AG04449 (cell line): ENCODE data around the gene C10orf90.

Experiments
- CTCF ChIA-PET: fragments of 350-600 bp; formaldehyde crosslinking; extraction: SDS; loops from one replicate; lab custom pipeline; 2021; ENCODE audit warnings: antibody characterized with exemption; lab: Yijun Ruan, JAX
- POLR2A ChIA-PET: fragments of 400-600, 350-600 bp; formaldehyde crosslinking; extraction: SDS; loops from one replicate; lab custom pipeline; 2020; ENCODE audit warnings: antibody characterized with exemption, inconsistent platforms; lab: Yijun Ruan, JAX
- DNase-seq: peaks from one replicate; pipeline ENCODE4 v3.0.0-alpha.2; 2010; ENCODE audit warnings: low read depth, low spot score
- H3K4me3 ChIP-seq: 2 replicates; pipeline ENCODE4 v1.5.1; 2011; ENCODE audit warnings: low read depth, mild to moderate bottlenecking, control low read depth, low read length
- TF ChIP-seq, protein P1 (sequence below): IDR thresholded peaks from one replicate; pipeline ENCODE4 v1.5.1; 2011; ENCODE audit warnings: mild to moderate bottlenecking, moderate library complexity, low read length, control low read depth, inconsistent platforms; ENCODE audit not compliant: insufficient read depth; ENCODE audit errors: missing control alignments

C10orf90 gene

DNA sequence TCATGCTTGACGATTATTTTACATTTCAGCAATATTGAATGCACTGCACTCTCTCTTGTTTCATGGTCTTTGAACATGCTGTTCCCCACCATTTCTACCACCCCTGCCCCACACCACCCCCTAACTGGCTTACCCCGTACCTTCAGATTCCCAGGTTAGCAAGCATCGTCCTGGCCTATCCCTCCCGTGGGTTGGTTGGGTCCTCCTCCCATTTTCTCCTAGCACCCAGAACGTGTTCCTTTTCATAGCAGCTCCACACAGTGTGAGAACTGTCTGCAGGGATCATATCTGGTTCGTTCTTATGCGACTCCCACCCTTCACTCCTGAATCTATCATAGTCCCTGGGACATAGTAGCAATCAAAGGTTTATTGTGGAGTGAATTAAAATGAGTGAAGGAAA, 48.6 kb downstream of the C10orf90 start:
- TF ChIP-seq, protein P1, sequence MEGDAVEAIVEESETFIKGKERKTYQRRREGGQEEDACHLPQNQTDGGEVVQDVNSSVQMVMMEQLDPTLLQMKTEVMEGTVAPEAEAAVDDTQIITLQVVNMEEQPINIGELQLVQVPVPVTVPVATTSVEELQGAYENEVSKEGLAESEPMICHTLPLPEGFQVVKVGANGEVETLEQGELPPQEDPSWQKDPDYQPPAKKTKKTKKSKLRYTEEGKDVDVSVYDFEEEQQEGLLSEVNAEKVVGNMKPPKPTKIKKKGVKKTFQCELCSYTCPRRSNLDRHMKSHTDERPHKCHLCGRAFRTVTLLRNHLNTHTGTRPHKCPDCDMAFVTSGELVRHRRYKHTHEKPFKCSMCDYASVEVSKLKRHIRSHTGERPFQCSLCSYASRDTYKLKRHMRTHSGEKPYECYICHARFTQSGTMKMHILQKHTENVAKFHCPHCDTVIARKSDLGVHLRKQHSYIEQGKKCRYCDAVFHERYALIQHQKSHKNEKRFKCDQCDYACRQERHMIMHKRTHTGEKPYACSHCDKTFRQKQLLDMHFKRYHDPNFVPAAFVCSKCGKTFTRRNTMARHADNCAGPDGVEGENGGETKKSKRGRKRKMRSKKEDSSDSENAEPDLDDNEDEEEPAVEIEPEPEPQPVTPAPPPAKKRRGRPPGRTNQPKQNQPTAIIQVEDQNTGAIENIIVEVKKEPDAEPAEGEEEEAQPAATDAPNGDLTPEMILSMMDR: no peak
- H3K4me3 ChIP-seq: no peak overlapping the region
- DNase-seq: no peak
- ChIA-PET POLR2A (no interaction called here), CTCF (no interaction called here)

GRCh38 chr10:126618466-126618865, 52.0 kb downstream of the C10orf90 start:
- POLR2A ChIA-PET: no interaction called here
- no peak for DNase-seq
- CTCF ChIA-PET: interaction anchor here (0.6 kb wide), 2 partner anchors 17 to 46 kb away, joined by 3 read pairs; no protein-coding TSS in a partner anchor
- no peak overlapping the region for H3K4me3 ChIP-seq
- TF ChIP-seq, protein P1: no peak

GRCh38 chr10:126617733-126618132, 52.8 kb downstream of the C10orf90 start:
- TF ChIP-seq, protein P1: no peak
- H3K4me3 ChIP-seq: no peak overlapping the region
- CTCF ChIA-PET: no interaction called here
- DNase-seq: no peak
- POLR2A ChIA-PET: no interaction called here

DNA sequence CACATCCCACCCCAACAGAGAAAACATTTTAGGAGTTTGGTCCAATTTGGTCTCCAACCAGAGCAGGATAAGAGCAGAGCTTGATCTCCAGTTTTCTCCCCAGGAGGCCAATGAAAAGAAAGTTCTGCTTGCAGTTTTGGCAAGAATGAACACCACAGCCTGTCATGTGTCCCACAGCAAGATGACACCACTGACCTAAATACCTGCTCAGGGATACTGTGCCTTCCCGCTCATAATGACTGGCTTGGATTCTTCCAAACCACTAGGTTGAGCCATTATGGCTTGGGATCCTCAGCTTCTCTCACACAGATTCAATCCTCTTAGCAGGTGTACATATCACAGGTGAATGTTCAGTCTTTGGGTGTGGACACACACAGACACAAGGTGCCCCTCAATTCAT, 53.3 kb downstream of the C10orf90 start:
- TF ChIP-seq, protein P1: no peak
- POLR2A ChIA-PET: no interaction called here
- CTCF ChIA-PET: no interaction called here
- H3K4me3 ChIP-seq: no peak overlapping the region
- no peak for DNase-seq

DNA sequence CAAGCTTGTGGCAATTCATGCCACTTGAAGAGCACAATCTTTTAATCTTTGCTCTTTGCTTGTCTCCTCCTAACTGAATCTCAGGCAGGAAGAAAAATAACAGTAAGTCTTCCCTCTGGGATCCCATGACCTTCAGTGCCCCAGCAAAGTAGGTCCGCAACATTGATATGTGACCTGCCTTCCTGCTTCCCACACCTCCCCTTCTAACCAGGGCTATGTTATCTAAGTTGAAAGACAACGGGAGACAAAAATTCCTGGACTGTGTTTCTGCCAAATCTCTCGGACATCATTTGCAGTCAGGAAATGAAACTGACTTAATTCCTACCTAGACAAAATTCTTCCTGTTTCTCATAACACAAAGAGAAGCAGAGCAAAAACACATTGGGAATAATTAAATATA, 53.8 kb downstream of the C10orf90 start:
- ChIA-PET POLR2A (no interaction called here), CTCF (no interaction called here)
- no peak for DNase-seq
- H3K4me3 ChIP-seq: no peak overlapping the region
- TF ChIP-seq, protein P1: no peak

GRCh38 chr10:126611303-126611702, 59.2 kb downstream of the C10orf90 start:
- TF ChIP-seq, protein P1: no peak
- no peak overlapping the region for H3K4me3 ChIP-seq
- ChIA-PET POLR2A (no interaction called here), CTCF (no interaction called here)
- no peak for DNase-seq
